Measurements from ENCODE around the gene CBFB. TPM values are rescaled to one million over a fixed set of nuclear protein-coding genes. Genes with fewer than 3 reads are reported as not detected.
"Not testable (repeated sequence)": the region's sequence is repeated elsewhere in the genome, so short reads cannot be mapped to it uniquely, and the experiment has no call there.

CBFB gene
- total RNA-seq, 1 donor from 2014 or later = 59.1 TPM

- H3K36me3 ChIP-seq = no peaks in the 10 kb centered on the region
- H3K4me1 ChIP-seq = peaks cover 1 to 5% of the 10 kb centered on the region in 2 donors
- no peaks in the 10 kb centered on the region for H3K9me3 ChIP-seq
- no peak overlapping the region for H3K27ac ChIP-seq
- H3K27me3 ChIP-seq = no peaks in the 10 kb centered on the region
- no peak overlapping the region for H3K4me3 ChIP-seq
- no peak for TF ChIP-seq CTCF (IDR thresholded peaks at IDR 0.05)
- intact Hi-C loops (cut with DNase I) = no loop called here
- DNase-seq (ENCODE audit: low spot score in 2 of 2) = no peak
Measured at GRCh38 chr16:66991545-66992077, 37.3 kb upstream of the CBFB start.

DNA sequence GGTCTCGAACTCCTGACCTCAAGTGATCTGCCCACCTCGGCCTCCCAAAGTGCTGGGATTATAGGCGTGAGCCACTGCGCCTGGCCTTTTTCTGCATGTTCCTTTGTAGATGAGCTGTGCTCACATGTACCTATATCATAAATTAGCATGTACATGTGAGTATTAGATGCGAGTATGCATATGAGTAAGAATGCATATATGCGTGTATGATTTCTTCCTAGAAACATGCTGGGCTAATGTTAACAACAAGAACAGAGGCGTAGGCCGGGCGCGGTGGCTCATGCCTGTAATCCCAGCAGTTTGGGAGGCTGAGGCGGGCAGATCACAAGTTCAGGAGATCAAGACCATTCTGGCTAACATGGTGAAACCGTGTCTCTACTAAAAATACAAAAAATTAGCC lies 35.4 kb upstream of the CBFB start:
- H3K4me1 ChIP-seq = peaks cover 4 to 16% of the 10 kb centered on the region in 2 donors
- H3K9me3 ChIP-seq; H3K36me3 ChIP-seq; H3K4me3 ChIP-seq; intact Hi-C loops (cut with DNase I); DNase-seq (ENCODE audit: low spot score in 2 of 2); H3K27ac ChIP-seq; H3K27me3 ChIP-seq: not testable (repeated sequence)

DNA sequence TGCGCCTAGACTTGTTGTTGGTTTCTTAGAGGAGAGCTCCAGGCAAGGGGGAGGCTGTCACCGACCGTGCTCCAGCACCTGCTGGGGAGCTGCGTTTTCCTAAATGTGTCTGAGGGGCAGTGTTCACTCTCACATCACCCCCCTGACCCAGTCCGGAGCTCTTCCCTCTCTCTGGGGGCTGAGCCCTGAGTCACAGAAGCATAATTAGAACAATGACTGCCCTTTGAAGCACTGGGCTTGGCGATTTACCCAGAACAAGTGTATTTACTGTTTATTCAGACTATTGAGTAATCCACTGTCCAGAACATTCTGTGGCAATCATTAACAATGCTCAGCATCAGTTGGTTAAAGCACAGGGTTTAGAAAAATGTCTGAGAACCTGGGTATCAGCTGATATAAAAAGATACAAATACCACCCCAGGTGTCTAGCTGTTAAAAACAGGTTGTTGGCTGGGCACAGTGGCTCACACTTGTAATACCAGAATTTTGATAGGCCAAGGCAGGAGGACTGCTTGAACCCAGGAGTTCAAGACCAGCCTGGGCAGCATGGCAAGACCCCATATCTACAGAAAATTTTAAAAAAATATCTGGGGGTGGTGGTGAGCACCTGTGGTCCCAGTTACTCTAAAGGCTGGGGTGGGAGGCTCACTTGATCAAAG lies 32.5 kb upstream of the CBFB start:
- peaks cover 4 to 26% of the 10 kb centered on the region in 2 donors for H3K4me1 ChIP-seq
- peak overlapping the region; percentile 79 to 87 for H3K27ac ChIP-seq
- H3K4me3 ChIP-seq = no peak overlapping the region
- intact Hi-C loops (cut with DNase I) = loop anchor here (1.0 to 5.0 kb wide), 3 partner anchors 18 to 161 kb away; partner anchors contain the start of genes CBFB, FBXL8 and TRADD
- no peaks in the 10 kb centered on the region for H3K27me3 ChIP-seq
- peak; percentile 43 to 94 for DNase-seq (ENCODE audit: low spot score in 2 of 2)
- H3K36me3 ChIP-seq = no peaks in the 10 kb centered on the region
- no peak for TF ChIP-seq CTCF (IDR thresholded peaks at IDR 0.05)
- no peaks in the 10 kb centered on the region for H3K9me3 ChIP-seq

DNA sequence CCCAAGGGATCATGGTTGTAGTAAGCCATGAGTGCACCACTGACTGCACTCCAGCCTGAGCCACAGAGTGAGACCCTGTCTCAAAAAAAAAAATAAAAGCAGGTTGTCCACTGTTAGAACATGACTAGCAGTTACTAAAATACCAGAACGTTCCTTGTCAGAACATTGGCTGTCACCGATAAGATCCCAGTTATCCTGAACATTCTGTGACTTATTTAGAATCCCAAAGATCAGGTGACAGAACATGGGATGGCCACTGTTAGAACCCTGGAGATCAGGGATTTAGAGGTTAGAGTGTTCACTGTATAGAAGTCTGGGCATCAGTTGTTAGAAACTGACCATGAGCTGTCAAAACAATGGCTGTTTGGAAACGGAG lies 32.0 kb upstream of the CBFB start:
- no peak overlapping the region for H3K4me3 ChIP-seq
- no peak for DNase-seq (ENCODE audit: low spot score in 2 of 2)
- no peaks in the 10 kb centered on the region for H3K27me3 ChIP-seq
- H3K36me3 ChIP-seq = no peaks in the 10 kb centered on the region
- H3K27ac ChIP-seq = peak overlapping the region; percentile 79 to 87
- H3K4me1 ChIP-seq = peaks cover 4 to 28% of the 10 kb centered on the region in 2 donors
- no peak for TF ChIP-seq CTCF (IDR thresholded peaks at IDR 0.05)
- no peaks in the 10 kb centered on the region for H3K9me3 ChIP-seq
- intact Hi-C loops (cut with DNase I) = loop anchor here (1.0 to 5.0 kb wide), 3 partner anchors 17 to 160 kb away; partner anchors contain the start of genes CBFB, FBXL8 and TRADD

GRCh38 chr16:67000384-67001351 lies 28.3 kb upstream of the CBFB start:
- intact Hi-C loops (cut with DNase I) = loop anchor here (1.0 kb wide), 1 partner anchor 14 kb away; no protein-coding TSS in a partner anchor
- Histone ChIP-seq H3K4me3 (peak overlapping the region; percentile 54 to 65), H3K27me3 (no peaks in the 10 kb centered on the region), H3K27ac (peak overlapping the region; percentile 65 to 72), H3K4me1 (peaks cover 4 to 27% of the 10 kb centered on the region in 2 donors), H3K36me3 (no peaks in the 10 kb centered on the region), H3K9me3 (no peaks in the 10 kb centered on the region)
- TF ChIP-seq CTCF (IDR thresholded peaks at IDR 0.05) = no peak
- peak; percentile 33 to 83 for DNase-seq (ENCODE audit: low spot score in 2 of 2)
